ENCODE data around the gene BGN.

The BGN gene

GRCh38 chrX:153530411-153531129 lies 35.8 kb downstream of the BGN start:
- DNase-seq (ENCODE audit: low spot score), result no peak

DNA sequence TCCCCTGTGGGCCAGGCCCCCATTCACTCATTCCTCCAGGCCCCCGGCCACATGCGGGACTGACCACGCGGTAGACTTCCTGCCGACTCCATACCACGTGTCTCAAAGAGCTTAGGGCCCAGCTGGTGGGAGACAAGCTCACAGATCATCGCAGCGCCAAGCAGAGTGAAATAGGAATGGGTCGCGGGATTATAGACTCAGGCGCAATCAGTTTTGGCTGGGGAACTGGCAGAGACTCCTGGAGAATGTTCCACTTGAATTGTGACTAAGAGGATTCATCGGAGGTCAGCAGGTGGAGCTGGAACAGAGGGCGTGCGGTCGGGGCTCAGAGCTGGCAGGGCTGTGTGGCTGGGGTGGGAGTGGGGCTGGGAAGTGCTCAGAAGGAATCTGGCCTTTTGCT lies 38.3 kb downstream of the BGN start:
- DNase-seq (ENCODE audit: low spot score), result no peak

DNA sequence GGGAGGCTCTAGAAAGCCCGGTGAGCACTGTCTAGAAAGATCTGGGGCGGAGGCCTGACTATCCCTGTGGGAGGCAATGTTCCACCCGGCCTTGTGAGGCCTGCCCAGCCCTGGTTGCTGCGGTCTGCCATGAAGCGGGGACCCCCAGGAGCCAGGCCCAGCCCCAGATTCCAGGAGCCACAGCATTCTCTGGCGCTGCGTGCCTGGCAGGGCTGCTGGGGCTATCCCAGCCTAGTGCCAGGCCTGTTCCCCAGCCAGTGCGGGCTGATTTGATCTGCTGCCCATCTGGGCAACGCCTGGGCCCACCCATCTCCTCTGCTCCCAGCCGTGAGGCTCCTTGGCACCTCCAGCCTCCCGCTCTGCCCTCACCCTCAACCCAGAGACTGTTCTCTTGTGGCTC lies 42.3 kb downstream of the BGN start:
- DNase-seq (ENCODE audit: low spot score), result no peak

GRCh38 chrX:153537526-153538295 lies 42.9 kb downstream of the BGN start:
- DNase-seq (ENCODE audit: low spot score), result no peak

- DNase-seq (ENCODE audit: low spot score), result no peak
These were observed 43.6 kb downstream of the BGN start for GRCh38 chrX:153538424-153538823.

- peak; percentile 85 for DNase-seq (ENCODE audit: low spot score)
These were observed 44.6 kb downstream of the BGN start for GRCh38 chrX:153539171-153539978.

- no peak for DNase-seq (ENCODE audit: low spot score)
These were observed 45.2 kb downstream of the BGN start for GRCh38 chrX:153539979-153540358.

- no peak for DNase-seq (ENCODE audit: low spot score)
These were observed 49.9 kb downstream of the BGN start for GRCh38 chrX:153544727-153545126.

GRCh38 chrX:153546386-153546785 lies 51.6 kb downstream of the BGN start:
- no peak for DNase-seq (ENCODE audit: low spot score)

DNA sequence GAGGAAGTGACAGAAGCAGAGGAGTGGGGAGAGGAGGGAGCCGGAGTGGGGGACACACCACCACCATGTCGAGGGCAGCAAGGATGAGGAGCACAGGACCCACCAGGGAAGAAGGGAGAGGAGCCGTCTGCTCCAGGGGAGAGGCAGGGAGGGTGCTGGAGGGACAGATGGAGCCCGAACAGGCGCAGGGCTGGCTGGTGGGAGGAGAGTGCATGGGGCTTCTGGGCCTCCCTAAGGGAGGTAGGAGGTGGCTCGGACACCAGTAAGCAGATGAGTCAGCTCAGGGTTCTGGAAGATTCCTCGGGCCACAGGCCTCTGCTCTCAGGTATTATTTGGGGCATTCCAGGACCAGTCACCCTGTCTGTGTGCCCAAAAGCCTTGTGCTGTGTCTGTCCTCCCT lies 52.4 kb downstream of the BGN start:
- DNase-seq (ENCODE audit: low spot score), result no peak

DNA sequence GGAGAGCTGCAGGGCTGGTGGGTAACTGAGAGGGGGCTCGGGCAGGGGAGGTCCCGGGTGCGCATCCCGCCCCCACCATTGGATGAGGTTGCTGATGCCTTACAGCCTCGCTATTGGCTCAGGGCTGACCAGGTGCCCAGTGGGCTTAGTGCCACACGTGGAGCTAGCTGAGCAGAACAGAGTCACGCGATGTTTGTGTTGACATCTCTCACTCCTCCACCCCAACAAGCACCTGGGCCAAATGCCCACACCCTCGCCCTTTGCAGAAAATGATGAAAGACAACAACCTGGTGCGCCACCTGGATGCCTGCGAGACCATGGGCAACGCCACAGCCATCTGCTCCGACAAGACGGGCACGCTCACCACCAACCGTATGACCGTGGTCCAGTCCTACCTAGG lies 54.5 kb downstream of the BGN start:
- no peak for DNase-seq (ENCODE audit: low spot score)

- DNase-seq (ENCODE audit: low spot score), result peak; percentile 32
These were observed 55.0 kb downstream of the BGN start for GRCh38 chrX:153549807-153550206.

DNA sequence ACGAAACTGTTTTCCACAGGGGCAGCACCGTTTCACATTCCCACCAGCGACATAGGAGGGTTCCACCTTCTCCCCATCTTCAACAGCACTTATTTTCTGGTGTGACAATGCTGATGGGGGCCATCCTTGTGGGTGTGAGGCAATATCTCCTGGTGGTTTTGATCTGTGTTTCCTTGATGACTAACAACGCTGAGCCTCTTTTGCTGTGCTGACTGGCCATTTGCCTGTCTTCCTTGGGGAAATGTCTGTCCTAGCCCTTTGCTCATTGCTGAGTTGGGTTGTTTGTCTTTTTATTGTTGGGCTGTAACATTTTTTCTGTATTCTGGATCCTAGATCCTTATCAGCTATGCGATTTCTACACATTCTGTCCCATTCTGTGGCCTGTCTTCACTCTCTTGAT lies 56.4 kb downstream of the BGN start:
- no peak for DNase-seq (ENCODE audit: low spot score)

GRCh38 chrX:153554519-153555167 lies 59.9 kb downstream of the BGN start:
- peak; percentile 79 for DNase-seq (ENCODE audit: low spot score)

DNA sequence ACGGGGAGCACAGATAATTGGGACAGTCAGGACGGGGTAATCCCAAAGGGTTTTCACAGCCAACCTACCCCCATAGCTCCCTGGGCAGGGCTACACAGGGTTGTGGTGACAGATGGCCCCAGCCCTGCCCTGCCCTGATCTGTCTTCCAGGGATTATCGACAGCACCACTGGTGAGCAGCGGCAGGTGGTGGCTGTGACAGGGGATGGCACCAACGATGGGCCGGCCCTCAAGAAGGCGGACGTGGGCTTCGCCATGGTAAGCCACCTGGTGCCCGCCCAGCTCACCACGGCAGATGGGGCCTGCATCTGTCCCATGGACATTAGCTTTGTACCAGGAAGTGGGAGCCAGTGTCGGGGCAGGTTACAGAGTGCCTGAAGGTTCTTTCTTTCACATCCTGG lies 62.0 kb downstream of the BGN start:
- no peak for DNase-seq (ENCODE audit: low spot score)

DNA sequence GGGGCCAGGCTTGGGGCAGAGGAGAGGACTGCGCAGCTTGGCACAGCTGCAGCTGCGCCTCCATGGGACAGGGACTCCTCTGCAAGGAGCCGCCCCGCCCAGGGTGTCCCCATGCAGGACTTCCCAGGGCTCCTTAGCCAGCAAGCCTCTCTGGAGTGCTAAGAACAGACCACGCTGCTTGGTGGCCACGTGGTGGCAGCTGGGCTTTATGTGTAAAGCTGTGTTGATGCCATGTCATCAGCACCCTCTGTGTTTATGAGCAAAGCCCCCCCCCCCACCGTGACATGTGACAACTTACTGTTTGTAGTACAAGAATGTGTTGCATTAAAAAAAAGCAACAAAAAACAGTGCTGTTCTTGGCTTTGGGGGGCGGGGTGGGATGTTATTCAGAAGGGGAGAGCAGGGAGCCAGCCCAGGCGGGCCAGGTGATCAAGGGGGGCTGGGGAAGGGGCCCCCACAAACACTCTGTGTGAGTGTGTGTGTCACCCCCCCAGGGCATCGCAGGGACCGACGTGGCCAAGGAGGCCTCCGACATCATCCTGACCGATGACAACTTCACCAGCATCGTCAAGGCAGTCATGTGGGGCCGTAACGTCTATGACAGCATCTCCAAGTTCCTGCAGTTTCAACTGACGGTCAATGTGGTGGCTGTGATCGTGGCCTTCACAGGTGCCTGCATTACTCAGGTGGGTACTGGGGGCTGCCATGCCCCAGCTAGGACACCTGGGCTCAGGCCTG lies 63.0 kb downstream of the BGN start:
- DNase-seq (ENCODE audit: low spot score), result no peak

Measured in HuH-7 (cell line).